NCI-H526 (cell line): ENCODE results near the gene ADAM15.

ENCODE experiments used
- DNase-seq, 2 experiments: peaks; one replicate each; lab custom pipeline; 2025; lab: John Stamatoyannopoulos, UW

Gene ADAM15

DNA sequence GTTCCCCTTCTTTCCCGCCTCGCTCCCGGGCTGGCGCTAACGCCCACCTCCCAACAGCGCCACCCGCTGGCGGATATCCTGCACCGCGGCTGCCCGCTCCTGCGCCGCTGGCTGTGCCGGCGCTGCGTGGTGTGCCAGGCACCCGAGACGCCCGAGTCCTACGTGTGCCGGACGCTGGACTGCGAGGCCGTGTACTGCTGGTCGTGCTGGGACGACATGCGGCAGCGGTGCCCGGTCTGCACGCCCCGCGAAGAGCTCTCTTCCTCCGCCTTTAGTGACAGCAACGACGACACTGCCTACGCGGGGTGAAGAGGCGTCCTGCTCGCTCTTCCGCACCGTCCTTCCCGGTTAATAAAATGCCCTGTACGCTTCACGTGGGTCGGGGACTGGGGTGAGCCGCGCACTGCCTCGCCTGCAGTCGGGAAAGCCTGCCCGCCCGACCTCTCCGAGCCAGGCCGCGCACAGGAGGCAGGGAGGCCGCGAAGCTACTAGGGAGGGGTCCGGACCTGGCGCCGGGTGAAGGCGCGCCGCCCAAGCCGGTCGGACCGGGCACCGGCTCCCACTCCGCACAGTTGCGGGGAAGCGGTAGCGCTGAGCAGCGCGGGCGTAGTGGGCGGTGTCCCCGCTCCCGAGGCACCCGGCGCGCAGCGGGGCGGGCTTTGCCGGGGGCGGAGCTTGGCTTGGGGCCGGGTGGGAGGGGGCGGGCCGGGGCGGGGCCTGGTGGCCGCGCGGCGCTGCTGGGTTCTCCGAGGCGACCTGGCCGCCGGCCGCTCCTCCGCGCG, at the start of gene ADAM15:
TSS of gene ADAM15 (plus strand) at position 757 of the 782 bp plus-strand sequence. CDS start 71 bp downstream, outside the sequence.
- peak; percentile 87 to 98 for DNase-seq

DNA sequence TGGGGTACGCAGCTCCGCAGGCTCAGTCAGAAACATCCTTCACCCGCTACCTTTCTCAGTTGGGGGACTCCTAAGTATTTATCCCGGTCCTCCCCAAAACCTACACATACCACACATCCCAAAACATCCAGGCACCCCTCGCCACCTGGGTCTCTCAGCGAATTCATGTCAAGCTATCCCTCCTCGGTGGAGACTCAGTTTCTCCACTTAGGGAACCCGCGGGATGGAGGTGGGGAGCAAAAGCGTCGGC, 49.8 kb upstream of the ADAM15 start:
- peak in 1 of 2 experiments; percentile 95 for DNase-seq

GRCh38 chr1:155001675-155002463, 49.2 kb upstream of the ADAM15 start:
- peak; percentile 100 for DNase-seq

DNA sequence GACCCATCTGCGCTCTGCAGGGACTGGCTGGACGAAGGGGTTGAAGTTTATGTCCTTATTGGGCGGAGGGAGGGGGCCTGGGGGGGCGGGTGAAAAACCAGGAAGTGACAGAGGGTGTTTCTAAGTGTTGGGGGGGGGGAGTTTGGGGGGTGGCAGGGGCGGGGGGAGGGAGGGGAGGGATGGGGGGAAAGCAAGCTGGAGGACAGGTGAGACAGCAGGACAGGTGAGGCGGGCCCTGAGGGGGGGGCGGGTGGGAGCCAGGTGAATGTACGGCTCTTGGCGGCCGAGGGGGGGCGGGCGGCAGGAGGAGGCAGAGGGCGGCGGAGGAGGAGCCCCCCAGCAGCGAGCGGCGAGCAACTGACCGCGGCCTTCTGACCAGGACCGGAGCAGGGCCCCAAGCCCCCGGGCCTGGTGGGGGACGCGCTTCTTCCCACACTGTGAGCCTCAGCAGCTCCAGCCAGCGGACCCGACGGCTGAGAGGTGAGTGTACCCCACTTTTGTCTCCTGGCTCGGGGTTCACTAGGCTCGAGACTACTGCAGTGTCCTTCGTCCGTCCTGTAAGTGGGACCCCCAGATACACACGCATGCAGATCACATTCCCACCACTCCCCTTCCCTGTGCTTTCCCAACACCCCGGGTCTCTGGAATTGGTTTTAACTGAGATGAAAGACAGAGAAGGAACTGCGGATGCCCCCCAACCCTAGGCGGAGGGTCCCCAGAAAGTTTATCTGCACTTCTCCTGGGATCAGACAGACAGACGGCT, 48.5 kb upstream of the ADAM15 start, which contains the start of gene ZBTB7B:
TSS of gene ZBTB7B (plus strand) at position 339 of the 763 bp plus-strand sequence. CDS start 11,859 bp downstream, outside the sequence.
- DNase-seq: peak; percentile 66 to 79

DNA sequence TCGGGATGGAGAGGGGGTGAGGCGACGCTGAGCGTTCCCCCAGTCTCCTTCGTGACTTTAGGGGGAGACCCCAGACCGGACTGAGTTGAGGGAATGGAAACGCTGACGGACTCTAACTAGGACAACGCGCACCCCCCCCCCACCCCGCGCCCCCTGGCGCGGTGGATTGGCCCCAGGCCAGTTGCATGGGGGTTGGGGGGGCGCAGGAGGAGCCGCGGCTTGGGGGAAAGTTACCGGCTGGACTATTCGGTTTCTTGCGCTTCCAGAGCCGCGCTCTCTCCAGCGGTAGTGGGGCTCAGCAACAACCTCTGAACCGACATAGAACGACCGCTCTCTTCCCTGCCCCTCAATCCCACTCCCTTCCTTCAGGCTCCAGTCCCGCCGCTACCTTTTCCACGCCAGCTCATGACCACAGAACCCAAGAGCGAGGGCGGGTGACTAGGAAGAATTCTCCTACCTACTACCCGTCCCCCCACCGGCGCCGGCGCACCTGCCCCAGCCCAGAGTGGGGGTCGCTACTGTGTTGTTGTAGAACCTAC, 47.8 kb upstream of the ADAM15 start:
- peak; percentile 63 to 79 for DNase-seq

- peak; percentile 48 to 77 for DNase-seq
Measured at GRCh38 chr1:155003766-155004351, 47.3 kb upstream of the ADAM15 start.

- peak in 1 of 2 experiments; percentile 75 for DNase-seq
Measured at GRCh38 chr1:155004352-155005075, 46.6 kb upstream of the ADAM15 start.

GRCh38 chr1:155005076-155006011, 45.8 kb upstream of the ADAM15 start:
- DNase-seq: no peak

DNA sequence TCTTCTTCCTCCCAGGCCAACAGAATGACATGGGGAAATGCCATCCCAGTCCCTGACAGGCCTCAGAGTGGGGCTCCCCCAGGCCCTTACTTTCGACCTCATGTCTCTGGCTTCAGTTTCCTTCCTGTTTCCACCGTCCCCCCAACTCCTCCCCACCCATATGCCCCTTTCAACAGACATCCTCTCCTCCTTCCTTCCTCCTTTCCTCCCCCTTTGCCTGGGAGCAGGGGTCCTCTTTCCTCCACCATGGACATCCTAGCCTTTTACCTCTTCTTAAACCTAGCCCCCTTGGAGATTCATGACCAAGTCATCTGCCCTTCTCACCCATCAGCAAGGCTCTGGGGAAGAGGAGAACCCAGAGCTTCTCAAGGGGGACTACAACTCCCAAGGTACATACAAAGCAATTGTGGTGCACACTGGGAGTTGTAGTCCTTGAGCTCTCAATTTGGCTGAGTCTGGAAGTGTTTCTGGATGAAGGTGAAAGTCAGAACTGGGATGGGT, 44.5 kb upstream of the ADAM15 start:
- DNase-seq: peak in 1 of 2 experiments; percentile 63

GRCh38 chr1:155007251-155007828, 43.8 kb upstream of the ADAM15 start:
- no peak for DNase-seq

GRCh38 chr1:155008015-155008941, 42.8 kb upstream of the ADAM15 start:
- DNase-seq: no peak

- DNase-seq: no peak
Measured at GRCh38 chr1:155009221-155009711, 41.9 kb upstream of the ADAM15 start.

- DNase-seq: no peak
Measured at GRCh38 chr1:155009742-155010141, 41.4 kb upstream of the ADAM15 start.

- DNase-seq: no peak
Measured at GRCh38 chr1:155010211-155010918, 40.8 kb upstream of the ADAM15 start.

- DNase-seq: no peak
Measured at GRCh38 chr1:155011004-155011416, 40.1 kb upstream of the ADAM15 start.

DNA sequence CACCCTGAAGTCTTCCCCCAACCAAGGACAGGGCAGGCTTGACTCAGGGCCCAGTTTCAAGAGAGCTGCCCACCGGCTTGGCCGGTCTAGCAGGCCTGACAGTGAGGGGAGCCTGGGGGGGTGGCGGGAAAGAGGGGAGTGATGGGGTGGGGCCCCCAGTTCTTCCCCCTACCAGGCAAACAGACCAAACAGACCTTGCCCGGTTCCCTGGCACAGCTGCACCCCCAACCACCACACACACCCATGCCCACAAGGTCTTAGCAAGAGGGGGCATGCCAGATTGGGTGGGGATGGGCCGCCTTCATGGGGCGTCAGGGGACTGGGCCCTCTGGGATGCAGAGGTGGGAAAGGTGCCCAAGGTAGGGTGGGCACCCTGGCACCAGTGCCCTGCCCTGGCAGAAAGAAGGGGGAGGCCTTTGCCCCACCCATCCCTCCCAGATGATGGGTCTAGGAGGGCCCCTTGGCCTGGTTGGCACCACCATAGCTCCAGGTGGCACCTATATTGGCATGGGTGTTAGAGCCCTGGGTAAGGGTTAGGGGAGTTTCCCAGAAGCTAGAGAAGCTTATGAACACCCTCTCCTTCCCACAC, 39.6 kb upstream of the ADAM15 start:
- DNase-seq: no peak

DNA sequence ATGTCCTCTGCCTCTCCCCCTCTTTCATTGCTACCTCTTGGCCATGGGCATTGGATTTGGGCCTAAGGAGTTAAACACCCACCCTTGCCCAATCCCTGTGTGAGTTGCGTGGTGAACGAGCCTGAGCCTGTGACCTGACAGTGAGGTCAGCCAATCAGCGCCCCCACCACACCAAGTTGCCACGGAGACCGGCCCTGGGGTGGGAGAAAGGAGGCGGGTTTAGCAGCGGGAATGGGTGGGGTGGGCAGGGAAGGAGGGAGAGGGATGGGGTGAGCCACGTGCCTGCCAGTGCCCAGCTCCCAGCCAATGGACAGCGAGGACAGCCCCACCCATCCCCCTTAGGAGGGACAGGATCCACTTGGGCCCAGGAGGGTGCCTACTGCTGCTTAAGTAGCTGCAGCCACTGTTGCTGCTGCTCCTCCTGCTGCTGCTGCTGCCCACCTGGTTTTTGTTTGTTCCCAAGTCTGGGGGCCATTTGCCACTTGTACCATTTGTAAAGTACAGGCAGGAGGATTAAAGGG, 39.0 kb upstream of the ADAM15 start:
- peak; percentile 54 to 77 for DNase-seq
